Tibial artery (tissue), 4 donors: ENCODE measurements around the gene AGPAT1.

ENCODE experiments used
- DNase-seq, 2 donors: peaks; one replicate each; pipeline ENCODE4 v3.0.0-alpha.2; 2019
- H3K27ac ChIP-seq, 2 donors: fragments of 200-600 bp; sonication (generic) in 1 of 2; 1 replicate in 1 of 2; 2 replicates in 1 of 2; pipeline ENCODE4 v1.5.1; 2018 to 2019; ENCODE audit warnings: mild to moderate bottlenecking in 1 of 2
- H3K27me3 ChIP-seq, 2 donors: fragments of 200-600 bp; sonication (generic) in 1 of 2; one replicate each; pipeline versions ENCODE4 v1.5.1 to v1.6.0; 2016 to 2019
- H3K36me3 ChIP-seq, 3 donors: fragments of 200-600 bp; sonication (generic) in 2 of 3; one replicate each; pipeline ENCODE4 v1.5.1; 2016 to 2019; ENCODE audit warnings: mild to moderate bottlenecking in 2 of 3
- H3K4me1 ChIP-seq, 4 donors: fragments of 200-600 bp; sonication (generic) in 2 of 4; 1 replicate in 3 of 4; 2 replicates in 1 of 4; pipeline ENCODE4 v1.5.1; 2016 to 2019
- H3K4me3 ChIP-seq, 2 donors: fragments of 200-600 bp; sonication (generic) in 1 of 2; 1 replicate in 1 of 2; 2 replicates in 1 of 2; pipeline ENCODE4 v1.5.1; 2018 to 2019; ENCODE audit warnings: mild to moderate bottlenecking in 2 of 2
- H3K9me3 ChIP-seq, 3 donors: fragments of 200-600 bp; sonication (generic) in 1 of 3; one replicate each; pipeline ENCODE4 v1.5.1; 2016 to 2019
- CTCF ChIP-seq, 2 experiments: fragments of 200-600 bp in 1 of 2; fragments of 450-650 bp in 1 of 2; IDR thresholded peaks; one replicate each; pipeline ENCODE4 v1.5.1; 2017 to 2019; ENCODE audit warnings: antibody characterized with exemption in 2 of 2, mild to moderate bottlenecking in 1 of 2, moderate library complexity in 1 of 2
- intact Hi-C: fragments of 100-400 bp; cut with DNase I; formaldehyde crosslinking; loops from one replicate; pipeline ENCODE4 v1.15.0; 2023; ENCODE audit warnings: low total_unique reads

Gene AGPAT1

DNA sequence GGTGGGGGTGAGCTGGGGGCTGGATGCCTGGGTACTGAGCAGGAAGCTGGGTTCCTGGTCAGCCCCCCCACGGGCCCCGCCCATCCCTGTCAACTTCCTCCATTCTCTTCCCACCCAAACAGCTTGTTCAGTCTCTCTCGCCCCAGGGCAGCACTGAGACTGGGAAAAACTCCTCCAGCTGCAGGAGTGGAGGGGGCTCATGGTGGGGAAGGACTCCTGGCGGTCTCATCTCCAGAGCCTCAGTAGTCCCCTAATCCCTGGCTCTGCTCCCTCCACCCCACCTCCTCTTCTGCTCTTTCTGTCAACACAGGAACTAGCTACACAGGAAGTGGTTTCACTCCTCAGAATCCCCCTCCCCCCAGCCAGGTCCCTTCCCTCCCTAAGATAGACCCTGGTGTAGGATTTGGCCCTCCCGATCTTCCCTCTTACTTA is 16.7 kb upstream of the AGPAT1 start, which contains the start of gene GPSM3:
TSS of gene GPSM3 (minus strand) at position 36 of the 432 bp plus-strand sequence. CDS start 130 bp downstream, outside the sequence.
- no peak for TF ChIP-seq CTCF (IDR thresholded peaks at IDR 0.05)
- no peaks in the 10 kb centered on the region for H3K9me3 ChIP-seq
- peaks cover 3 to 4% (median 4%) of the 10 kb centered on the region in 3 donors for H3K36me3 ChIP-seq
- no peaks in the 10 kb centered on the region for H3K27me3 ChIP-seq
- peak within 1 kb of the TSS; percentile 92 to 97 for H3K27ac ChIP-seq
- H3K4me1 ChIP-seq: peaks cover 0 to 57% (median 47%) of the 10 kb centered on the region in 4 donors
- intact Hi-C loops: no loop called here
- DNase-seq: peak in 1 of 2 donors; percentile 75
- peak within 1 kb of the TSS; percentile 26 to 30 for H3K4me3 ChIP-seq

GRCh38 chr6:32191696-32192607 is 16.1 kb upstream of the AGPAT1 start:
- H3K4me3 ChIP-seq: peak overlapping the region; percentile 26 to 30
- no peaks in the 10 kb centered on the region for H3K9me3 ChIP-seq
- no peaks in the 10 kb centered on the region for H3K27me3 ChIP-seq
- H3K4me1 ChIP-seq: peaks cover 0 to 59% (median 45%) of the 10 kb centered on the region in 4 donors
- no peak for TF ChIP-seq CTCF (IDR thresholded peaks at IDR 0.05)
- intact Hi-C loops: no loop called here
- DNase-seq: peak in 1 of 2 donors; percentile 70
- peaks cover 9 to 11% (median 10%) of the 10 kb centered on the region in 3 donors for H3K36me3 ChIP-seq
- H3K27ac ChIP-seq: peak overlapping the region; percentile 92 to 97

DNA sequence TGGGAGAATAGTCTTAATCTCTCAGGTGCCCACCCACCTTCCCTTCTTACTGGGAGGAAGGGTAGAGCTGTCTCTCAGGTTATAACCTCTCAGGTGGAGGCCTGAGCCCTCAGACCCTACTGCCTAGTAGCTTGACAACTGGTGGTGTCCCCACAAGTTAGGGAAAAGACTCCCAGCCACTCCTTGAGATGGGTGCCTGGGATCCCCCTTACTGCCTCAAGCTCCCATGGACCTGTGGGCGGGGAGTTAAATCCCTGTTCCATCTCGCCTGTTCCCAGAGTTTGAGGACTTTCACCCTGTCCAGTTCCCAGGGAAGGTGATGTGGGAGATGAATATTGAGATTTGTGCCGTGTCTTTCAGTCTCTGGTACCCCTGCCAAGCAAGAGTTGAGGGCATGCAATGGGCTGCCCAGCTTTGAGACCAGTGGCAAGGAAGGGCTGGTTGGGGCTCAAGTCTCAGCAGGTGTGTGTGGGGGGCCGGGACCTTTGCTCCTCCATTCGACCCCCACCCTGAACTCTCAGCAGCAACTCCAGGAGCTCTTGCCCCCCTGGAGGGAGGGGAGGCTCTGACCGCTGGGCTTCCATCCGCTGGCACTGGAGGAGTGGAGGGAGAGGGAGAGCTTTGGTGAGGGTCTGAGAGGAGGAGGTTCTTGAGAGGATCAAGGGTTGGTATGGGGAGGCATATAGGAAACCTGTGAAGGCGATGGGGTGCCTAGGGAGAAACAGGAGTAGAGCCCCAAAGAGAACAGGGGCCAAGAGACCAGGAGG is 15.2 kb upstream of the AGPAT1 start:
- peak overlapping the region; percentile 92 to 97 for H3K27ac ChIP-seq
- peaks cover 12 to 19% (median 18%) of the 10 kb centered on the region in 3 donors for H3K36me3 ChIP-seq
- intact Hi-C loops: no loop called here
- H3K4me3 ChIP-seq: peak overlapping the region; percentile 86 to 92
- H3K9me3 ChIP-seq: no peaks in the 10 kb centered on the region
- peaks cover 0 to 62% (median 47%) of the 10 kb centered on the region in 4 donors for H3K4me1 ChIP-seq
- peak in 1 of 2 donors; percentile 68 for DNase-seq
- no peaks in the 10 kb centered on the region for H3K27me3 ChIP-seq
- TF ChIP-seq CTCF (IDR thresholded peaks at IDR 0.05): no peak

DNA sequence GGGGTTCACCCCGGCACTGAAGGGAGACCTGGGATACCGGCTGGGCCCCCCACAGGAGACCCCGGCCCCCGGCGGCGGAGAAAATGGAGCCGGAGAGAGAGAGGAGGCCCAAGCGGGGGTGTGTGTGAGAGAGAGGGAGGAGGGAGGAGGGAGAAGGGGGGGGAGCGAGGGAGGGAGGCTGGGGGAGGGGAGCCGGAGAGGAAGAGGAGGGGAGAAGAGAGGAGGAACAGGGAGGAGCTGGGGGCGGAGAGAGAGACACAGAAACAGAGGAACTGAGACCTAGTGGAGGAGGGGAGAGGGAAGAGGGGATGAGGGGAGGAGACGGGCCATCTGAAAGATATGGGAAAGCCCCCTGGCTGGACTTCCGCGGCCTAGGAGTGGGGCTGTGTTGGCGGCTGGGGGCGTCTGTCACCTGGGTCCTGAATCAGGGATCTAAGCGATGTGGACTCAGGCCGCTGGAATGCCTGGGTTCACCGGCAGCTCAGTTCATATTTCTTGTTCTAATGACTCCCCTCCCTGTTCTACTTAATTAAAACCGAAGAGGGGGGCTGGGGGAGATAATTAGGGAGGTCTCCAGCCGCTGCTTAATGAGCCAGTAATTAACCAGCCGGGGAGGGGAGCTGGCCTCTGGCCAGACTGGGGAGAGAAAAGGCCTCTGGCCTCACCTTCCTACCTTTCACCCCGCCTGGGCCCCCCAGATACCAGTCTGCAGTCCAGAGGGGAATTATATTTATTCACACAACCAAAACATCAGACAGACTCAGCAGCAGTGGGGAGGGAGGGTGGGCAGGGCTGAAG is 14.4 kb upstream of the AGPAT1 start, which contains the start of gene PBX2:
TSS of gene PBX2 (minus strand) at position 149 of the 798 bp plus-strand sequence. CDS start 287 bp downstream, outside the sequence.
- Histone ChIP-seq H3K9me3 (no peaks in the 10 kb centered on the region), H3K36me3 (peaks cover 12 to 20% (median 19%) of the 10 kb centered on the region in 3 donors), H3K4me3 (peak within 1 kb of the TSS; percentile 86 to 92), H3K4me1 (peaks cover 0 to 65% (median 50%) of the 10 kb centered on the region in 4 donors), H3K27me3 (no peaks in the 10 kb centered on the region), H3K27ac (peak within 1 kb of the TSS; percentile 92 to 97)
- TF ChIP-seq CTCF (IDR thresholded peaks at IDR 0.05): no peak
- peak; percentile 97 to 98 for DNase-seq
- intact Hi-C loops: no loop called here

- intact Hi-C loops: no loop called here
- no peak for DNase-seq
- H3K36me3 ChIP-seq: peaks cover 12 to 20% (median 19%) of the 10 kb centered on the region in 3 donors
- peaks cover 0 to 61% (median 48%) of the 10 kb centered on the region in 4 donors for H3K4me1 ChIP-seq
- H3K27ac ChIP-seq: peak overlapping the region; percentile 92 to 97
- H3K27me3 ChIP-seq: no peaks in the 10 kb centered on the region
- H3K9me3 ChIP-seq: no peaks in the 10 kb centered on the region
- peak overlapping the region; percentile 86 to 92 for H3K4me3 ChIP-seq
- no peak for TF ChIP-seq CTCF (IDR thresholded peaks at IDR 0.05)
These were observed 13.8 kb upstream of the AGPAT1 start for GRCh38 chr6:32189742-32190053.
